Heart left ventricle (tissue), 16 donors: ENCODE results near the gene MSS51. TPM values are rescaled to one million over a fixed set of nuclear protein-coding genes. Genes with fewer than 3 reads are reported as not detected.

ENCODE experiments used
- ATAC-seq, 4 donors: fragments of 200-7000 bp; cut with Tn5 transposase; one replicate each; pipeline ENCODE4 v1.9.1; 2020 to 2022; ENCODE audit warnings: moderate library complexity in 4 of 4, mild to moderate bottlenecking in 3 of 4, moderate number of reproducible peaks in 1 of 4
- DNase-seq, 5 donors: peaks; one replicate each; pipeline ENCODE4 v3.0.0-alpha.2; 2020
- H3K27ac ChIP-seq, 12 donors: fragments of 200-600 bp; sonication (generic) in 4 of 12; one replicate each; pipeline versions ENCODE4 v1.5.0 to v1.8.0; 2016 to 2022; ENCODE audit warnings: mild to moderate bottlenecking in 2 of 12
- H3K27me3 ChIP-seq, 9 donors: fragments of 200-600 bp; sonication (generic) in 2 of 9; one replicate each; pipeline versions ENCODE4 v1.5.1 to v1.8.0; 2016 to 2022; ENCODE audit warnings: mild to moderate bottlenecking in 3 of 9
- H3K36me3 ChIP-seq, 9 donors: fragments of 200-600 bp; sonication (generic) in 2 of 9; one replicate each; pipeline versions ENCODE4 v1.5.0 to v1.8.0; 2018 to 2022; ENCODE audit warnings: mild to moderate bottlenecking in 2 of 9
- H3K4me1 ChIP-seq, 12 donors: fragments of 200-600 bp; sonication (generic) in 4 of 12; one replicate each; pipeline versions ENCODE4 v1.5.0 to v1.8.0; 2016 to 2022; ENCODE audit warnings: mild to moderate bottlenecking in 3 of 12
- H3K4me3 ChIP-seq, 12 donors: fragments of 200-600 bp; sonication (generic) in 4 of 12; one replicate each; pipeline versions ENCODE4 v1.5.0 to v1.8.0; 2017 to 2022; ENCODE audit warnings: mild to moderate bottlenecking in 9 of 12, moderate library complexity in 4 of 12
- H3K9me3 ChIP-seq, 12 donors: fragments of 200-600 bp; sonication (generic) in 4 of 12; one replicate each; pipeline versions ENCODE4 v1.5.0 to v1.8.0; 2016 to 2022; ENCODE audit warnings: mild to moderate bottlenecking in 1 of 12
- POLR2A ChIP-seq, 2 donors: fragments of 450-650 bp; IDR thresholded peaks; one replicate each; pipeline ENCODE4 v1.6.1; 2017; ENCODE audit warnings: antibody characterized with exemption in 2 of 2, mild to moderate bottlenecking in 2 of 2, moderate library complexity in 2 of 2
- WGBS, 4 donors: extraction: QIAGEN DNeasy Blood & Tissue Kit in 2 of 4; methylation state at CpG; one replicate each; pipeline versions ENCODE4 v1.1.5 to v1.1.7; 2013 to 2018; 5-methylcytosine and 5-hydroxymethylcytosine counted together
- intact Hi-C, 10 donors: fragments of 100-400 bp; cut with DNase I; formaldehyde crosslinking; loops; one replicate each; pipeline versions ENCODE4 v1.11.1 to v1.14.2; 2022
- polyA plus RNA-seq, 2 donors: library from polyadenylated mRNA; stranded (reverse); fragments of 200-250 nt; gene quantifications; one replicate each; pipeline ENCODE4 v1.2.3, GENCODE V29; 2013
- total RNA-seq, 9 donors: library from RNA; depleted of rRNA in 2 of 9; stranded (reverse); fragments of >200 nt in 2 of 9; fragmentation: NEBNext Ultra II Directional in 3 of 9; extraction: Animal tissue kit (Norgen Biotek cat#: 25700) in 3 of 9; gene quantifications; one replicate each; pipeline versions ENCODE4 v1.1.0 to v1.2.4, GENCODE V29; 2016 to 2023
- TF ChIP-seq, protein P1 (sequence below), 12 donors: fragments of 200-600 bp; sonication (generic) in 4 of 12; IDR thresholded peaks; one replicate each; pipeline versions ENCODE4 v1.5.0 to v1.8.0; 2018 to 2022; ENCODE audit warnings: antibody characterized with exemption in 12 of 12, mild to moderate bottlenecking in 5 of 12
- donor health status: ischemic (EF 13 %, LVEDD 7.1; RV severe dilation, severe dysfunction).
- donor health status: healthy with polysubstance abuse.
- donor health status: DM: no; HTN: yes; CAD: no.
- donor health status: DM: no; HTN: no; CAD: no.
- donor health status: ischemic (EF 25% LVEDD 6.9; RV normal size, moderate dysfunction).
- donor health status: ischemic (EF 25% LVEDD 5.7; RV mildly dilated, moderate dysfunction).
- donor health status: healthy.
- donor health status: DM: yes; HTN: yes; CAD: no.
- donor health status: ischemic (EF 35%, LVEDD 5.7; RV mildly dilated, moderate dysfunction).
- donor health status: nonischemic (EF 11% LVEDD 7.7; RV severe dilation, severe dysfunction).
- donor health status: DM: yes; HTN: yes; CAD: no.
- donor health status: PGD.
- donor health status: ischemic (EF 29% LVEDD 5.4; RV normal size, mild dysfunction).
- donor health status: nonischemic (EF 23%, LVEDD 6.1; RV moderate dilation, normal function).

MSS51 gene
- total and polyA plus RNA-seq, 11 donors: 0.50 to 12.9 (median 5.4) TPM

DNA sequence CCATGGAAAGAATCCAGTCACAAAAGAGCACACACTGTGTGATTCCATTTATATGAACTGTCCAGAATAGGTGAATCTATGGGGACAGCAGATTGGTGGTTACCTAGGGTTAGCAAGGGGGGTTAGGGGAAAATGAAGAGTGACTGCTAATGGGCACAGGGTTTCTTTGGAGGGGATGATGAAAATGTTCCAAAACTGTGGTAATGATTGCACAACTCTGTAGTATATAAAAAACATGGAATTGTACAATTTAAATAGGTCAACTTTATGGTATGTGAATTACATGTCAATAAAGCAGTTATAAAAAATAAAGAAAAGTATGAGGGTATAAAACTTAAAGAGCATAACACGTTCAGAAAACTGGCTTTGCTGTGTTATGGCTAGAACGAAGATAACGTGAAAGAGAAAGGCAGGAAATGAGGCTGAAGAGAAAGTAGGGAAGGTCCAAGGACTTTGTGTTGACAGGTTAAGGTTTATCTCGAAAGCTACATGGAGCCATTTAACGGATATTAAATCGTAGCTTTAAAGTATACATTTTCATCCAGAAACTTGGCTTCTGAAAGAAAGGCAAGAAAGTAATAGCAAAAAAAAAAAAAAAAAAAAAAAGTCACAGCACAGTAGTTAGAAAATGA is 26.4 kb upstream of the MSS51 start:
- Histone ChIP-seq H3K9me3 (no peaks in the 10 kb centered on the region), H3K27ac (no peak overlapping the region), H3K36me3 (peaks cover 0 to 89% (median 54%) of the 10 kb centered on the region in 9 donors), H3K4me3 (no peak overlapping the region), H3K4me1 (peaks cover 0 to 9% (median 0%) of the 10 kb centered on the region in 12 donors), H3K27me3 (no peaks in the 10 kb centered on the region)
- ATAC-seq (no peak), DNase-seq (no peak)
- no peak for TF ChIP-seq POLR2A (IDR thresholded peaks at IDR 0.05)
- TF ChIP-seq, protein P1, sequence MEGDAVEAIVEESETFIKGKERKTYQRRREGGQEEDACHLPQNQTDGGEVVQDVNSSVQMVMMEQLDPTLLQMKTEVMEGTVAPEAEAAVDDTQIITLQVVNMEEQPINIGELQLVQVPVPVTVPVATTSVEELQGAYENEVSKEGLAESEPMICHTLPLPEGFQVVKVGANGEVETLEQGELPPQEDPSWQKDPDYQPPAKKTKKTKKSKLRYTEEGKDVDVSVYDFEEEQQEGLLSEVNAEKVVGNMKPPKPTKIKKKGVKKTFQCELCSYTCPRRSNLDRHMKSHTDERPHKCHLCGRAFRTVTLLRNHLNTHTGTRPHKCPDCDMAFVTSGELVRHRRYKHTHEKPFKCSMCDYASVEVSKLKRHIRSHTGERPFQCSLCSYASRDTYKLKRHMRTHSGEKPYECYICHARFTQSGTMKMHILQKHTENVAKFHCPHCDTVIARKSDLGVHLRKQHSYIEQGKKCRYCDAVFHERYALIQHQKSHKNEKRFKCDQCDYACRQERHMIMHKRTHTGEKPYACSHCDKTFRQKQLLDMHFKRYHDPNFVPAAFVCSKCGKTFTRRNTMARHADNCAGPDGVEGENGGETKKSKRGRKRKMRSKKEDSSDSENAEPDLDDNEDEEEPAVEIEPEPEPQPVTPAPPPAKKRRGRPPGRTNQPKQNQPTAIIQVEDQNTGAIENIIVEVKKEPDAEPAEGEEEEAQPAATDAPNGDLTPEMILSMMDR (IDR thresholded peaks at IDR 0.05): no peak
- intact Hi-C loops: no loop called here
- 78 to 85% (median 83%) methylated on average over 6 of the region's 6 CpGs for WGBS, 4 donors

DNA sequence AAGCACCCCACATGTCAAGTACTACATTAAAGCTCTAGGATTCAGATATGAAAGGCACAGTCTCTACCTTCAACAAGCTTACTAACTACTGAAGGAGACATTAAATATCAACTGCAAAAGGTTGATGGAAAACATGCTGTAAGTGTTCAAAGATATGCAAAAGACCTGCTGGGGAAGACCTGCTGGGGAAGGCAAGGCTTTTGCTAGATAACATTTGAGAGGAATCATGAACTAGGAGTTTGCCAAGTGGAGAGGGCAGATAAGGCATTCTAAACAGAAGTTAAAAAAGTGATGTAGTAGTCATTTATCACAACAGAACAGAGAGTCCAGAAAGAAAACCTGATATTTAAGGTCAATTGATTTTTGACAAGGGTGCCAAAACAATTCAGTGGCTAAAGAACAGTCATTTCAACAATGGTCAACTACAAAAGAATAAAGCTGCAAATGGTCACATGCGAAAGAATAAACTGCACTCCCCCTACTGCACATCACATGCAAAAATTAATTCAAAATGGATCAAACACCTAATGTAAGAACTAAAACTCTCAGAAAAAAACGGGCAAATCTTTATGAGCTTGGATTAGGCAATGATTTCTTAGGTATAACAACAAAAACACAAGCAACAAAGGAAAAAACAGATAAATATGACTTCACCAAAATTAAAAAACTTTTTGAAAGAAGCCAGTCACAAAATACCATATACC is 23.0 kb upstream of the MSS51 start:
- H3K9me3 ChIP-seq: no peaks in the 10 kb centered on the region
- H3K4me1 ChIP-seq: peaks cover 0 to 9% (median 0%) of the 10 kb centered on the region in 12 donors
- no peak overlapping the region for H3K27ac ChIP-seq
- ATAC-seq: peak in 2 of 4 donors; percentile 28 to 64
- H3K4me3 ChIP-seq: no peak overlapping the region
- peaks cover 0 to 88% (median 61%) of the 10 kb centered on the region in 9 donors for H3K36me3 ChIP-seq
- DNase-seq: no peak
- intact Hi-C loops: no loop called here
- H3K27me3 ChIP-seq: no peaks in the 10 kb centered on the region
- TF ChIP-seq, protein P1 (IDR thresholded peaks at IDR 0.05): no peak
- TF ChIP-seq POLR2A (IDR thresholded peaks at IDR 0.05): no peak
- WGBS, 4 donors: 84 to 91% (median 87%) methylated on average over 2 of the region's 2 CpGs

DNA sequence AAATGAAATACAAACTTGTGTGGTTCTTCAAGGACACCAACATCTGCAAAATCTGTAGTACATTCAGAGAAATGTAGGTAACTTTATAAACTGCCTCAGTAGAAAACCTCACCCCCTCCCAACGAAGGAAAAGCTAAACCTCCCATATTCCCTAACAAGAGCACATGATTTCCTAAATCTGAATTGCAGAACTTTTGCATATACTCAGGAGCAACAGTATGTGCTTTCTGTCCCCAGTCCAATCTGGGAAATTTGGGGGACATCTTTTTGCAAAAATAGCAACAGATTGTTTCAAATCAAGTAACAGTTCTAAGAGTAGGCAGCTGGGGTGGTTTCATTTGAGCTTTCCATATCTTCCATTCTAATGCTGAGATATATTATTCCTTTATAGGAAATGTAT is 15.8 kb upstream of the MSS51 start:
- TF ChIP-seq, protein P1 (IDR thresholded peaks at IDR 0.05): no peak
- TF ChIP-seq POLR2A (IDR thresholded peaks at IDR 0.05): no peak
- Histone ChIP-seq H3K27ac (peak overlapping the region in 2 of 12 donors; percentile 15 to 16), H3K36me3 (peaks cover 0 to 70% (median 49%) of the 10 kb centered on the region in 9 donors), H3K4me1 (peaks cover 0 to 25% (median 2%) of the 10 kb centered on the region in 12 donors), H3K27me3 (no peaks in the 10 kb centered on the region), H3K4me3 (no peak overlapping the region), H3K9me3 (no peaks in the 10 kb centered on the region)
- DNase-seq (no peak), ATAC-seq (no peak)
- 68 to 87% (median 81%) methylated on average over 1 of the region's 1 CpG for WGBS, 4 donors
- intact Hi-C loops: no loop called here

DNA sequence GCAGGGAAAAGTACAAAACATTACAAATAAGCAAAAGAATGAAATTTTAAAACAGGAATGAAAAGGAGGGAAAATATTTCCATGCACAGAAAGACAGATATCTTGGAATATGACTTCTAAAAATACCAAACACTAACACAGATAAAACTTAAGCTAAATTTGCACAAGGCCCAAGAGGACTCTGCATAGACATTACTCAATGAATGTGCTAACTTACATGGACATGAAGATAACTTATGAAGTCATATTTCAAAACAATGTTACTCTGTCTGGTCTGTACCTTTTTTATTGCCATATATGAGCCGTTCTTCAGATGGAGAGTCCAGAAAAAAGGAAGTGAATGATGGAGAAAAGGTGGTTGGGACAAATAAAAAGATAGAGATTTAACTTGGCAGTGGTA is 15.0 kb upstream of the MSS51 start:
- 41 to 49% (median 45%) methylated on average over 1 of the region's 1 CpG for WGBS, 4 donors
- Histone ChIP-seq H3K9me3 (no peaks in the 10 kb centered on the region), H3K27me3 (no peaks in the 10 kb centered on the region), H3K4me1 (peaks cover 0 to 29% (median 2%) of the 10 kb centered on the region in 12 donors), H3K4me3 (no peak overlapping the region), H3K36me3 (peaks cover 0 to 70% (median 49%) of the 10 kb centered on the region in 9 donors), H3K27ac (peak overlapping the region in 6 of 12 donors; percentile 5 to 24 (median 14))
- ATAC-seq (peak; percentile 56 to 74 (median 70)), DNase-seq (no peak)
- TF ChIP-seq, protein P1 (IDR thresholded peaks at IDR 0.05): no peak
- TF ChIP-seq POLR2A (IDR thresholded peaks at IDR 0.05): no peak
- intact Hi-C loops: no loop called here
